HepG2 (cell line): ENCODE results near the gene ANKRD65. TPM values are rescaled to one million over a fixed set of nuclear protein-coding genes. Genes with fewer than 3 reads are reported as not detected.

Source experiments
- E2F1 ChIP-seq: sonication (generic); formaldehyde crosslinking; IDR thresholded peaks from 2 replicates; pipeline ENCODE4 v1.5.0; 2020; ENCODE audit warnings: missing genetic modification reagents
- HNRNPL ChIP-seq: fragments of 200-400 bp; formaldehyde crosslinking; IDR thresholded peaks from 2 replicates; pipeline ENCODE4 v1.6.1; 2017; ENCODE audit warnings: mild to moderate bottlenecking, low read depth, low read length
- HNRNPLL ChIP-seq: fragments of 200-400 bp; formaldehyde crosslinking; IDR thresholded peaks from 2 replicates; pipeline ENCODE4 v1.6.1; 2017; ENCODE audit warnings: mild to moderate bottlenecking, low read depth, low read length; ENCODE audit not compliant: poor library complexity, severe bottlenecking
- MYNN ChIP-seq: sonication (generic); formaldehyde crosslinking; IDR thresholded peaks from 2 replicates; pipeline ENCODE4 v1.4.0; 2020; ENCODE audit warnings: mild to moderate bottlenecking, low read depth, missing genetic modification reagents
- POLR2A ChIP-seq, 2 experiments: IDR thresholded peaks; 2 replicates each; pipeline ENCODE4 v1.6.1; 2011; ENCODE audit warnings: low read depth in 2 of 2, low read length in 2 of 2, mild to moderate bottlenecking in 1 of 2, moderate library complexity in 1 of 2; ENCODE audit not compliant: insufficient read depth in 1 of 2
- TEAD3 ChIP-seq: optimal IDR thresholded peaks from 2 replicates; pipeline ENCODE3; 2016; ENCODE audit warnings: borderline replicate concordance
- ZKSCAN8 ChIP-seq: IDR thresholded peaks from 2 replicates; pipeline ENCODE4 v1.6.1; 2016; ENCODE audit warnings: borderline replicate concordance, missing genetic modification reagents, missing compliant biosample characterization
- ZNF501 ChIP-seq: sonication (generic); formaldehyde crosslinking; IDR thresholded peaks from 2 replicates; pipeline ENCODE4 v1.5.1; 2020; ENCODE audit warnings: mild to moderate bottlenecking, moderate library complexity, missing genetic modification reagents
- ZNF639 ChIP-seq: conservative IDR thresholded peaks from 2 replicates; pipeline ENCODE4 v1.6.1; 2018; ENCODE audit warnings: missing genetic modification reagents
- ZNF678 ChIP-seq: sonication (generic); formaldehyde crosslinking; IDR thresholded peaks from 2 replicates; pipeline ENCODE4 v1.4.0; 2020; ENCODE audit warnings: mild to moderate bottlenecking, missing genetic modification reagents
- ZNF839 ChIP-seq: sonication (generic); formaldehyde crosslinking; IDR thresholded peaks from 2 replicates; pipeline ENCODE4 v1.4.0; 2020; ENCODE audit warnings: missing genetic modification reagents, mild to moderate bottlenecking, borderline replicate concordance
- ZNF883 ChIP-seq: sonication (generic); formaldehyde crosslinking; IDR thresholded peaks from 2 replicates; pipeline ENCODE4 v1.5.1; 2020; ENCODE audit warnings: mild to moderate bottlenecking, missing genetic modification reagents; ENCODE audit errors: not compliant biosample characterization
- polyA plus RNA-seq, 8 experiments: library from polyadenylated mRNA; depleted of rRNA in 3 of 8; stranded (reverse) in 7 of 8; unstranded in 1 of 8; fragments of >200 nt; fragmentation: Illumina TruSeq in 4 of 8; extraction: Trizol in 4 of 8; gene quantifications; 2 replicates each; pipeline versions ENCODE4 v1.2.1 to v1.2.3, GENCODE V29; 2011 to 2016; ENCODE audit warnings: low read depth in 4 of 8, missing spikeins in 1 of 8, mixed read lengths in 1 of 8; ENCODE audit not compliant: insufficient read depth in 1 of 8
- total RNA-seq, 5 experiments: library from RNA; depleted of rRNA; stranded (reverse); fragments of >200 nt; fragmentation: Illumina TruSeq; extraction: Trizol; gene quantifications; 2 replicates each; pipeline ENCODE4 v1.2.3, GENCODE V29; 2016; ENCODE audit warnings: low read depth in 1 of 5
- TF ChIP-seq, protein P1 (sequence below): sonication (generic); formaldehyde crosslinking; IDR thresholded peaks from 2 replicates; pipeline ENCODE4 v1.8.0; 2023; ENCODE audit warnings: mild to moderate bottlenecking, missing genetic modification reagents
- TF ChIP-seq, protein P2 (sequence below): sonication (generic); formaldehyde crosslinking; IDR thresholded peaks from 2 replicates; pipeline ENCODE4 v1.4.0; 2020; ENCODE audit warnings: missing genetic modification reagents, borderline replicate concordance

The ANKRD65 gene
- total and polyA plus RNA-seq, 2 of the 13 experiments (the other 11 are each of a cell fraction or from before 2014, with no cell fraction given), result 12.1 to 30.1 TPM

- TF ChIP-seq ZNF678 (CRISPR knock-in tag) (no peak), ZKSCAN8 (peak; percentile 84; the same call in 1 of the 2 replicates), HNRNPL (peak; percentile 90), E2F1 (CRISPR knock-in tag) (no peak), TEAD3 (CRISPR knock-in tag) (peak; percentile 66), HNRNPLL (peak; percentile 43), ZNF883 (CRISPR knock-in tag) (peak; percentile 80), ZNF839 (peak; percentile 55; the same call in 1 of the 2 replicates), ZNF639 (CRISPR knock-in tag) (0 out of 2 replicates have a peak, but pooled peaks have one; percentile 68), ZNF501 (CRISPR knock-in tag) (no peak; the same call in 1 of the 2 replicates), POLR2A (IDR thresholded peaks at IDR 0.05; ENCODE audit: insufficient read depth in 1 of 2, low read depth in 2 of 2, low read length in 2 of 2) (peak in 1 of 2 experiments; percentile 64; a peak in 1 of 4 replicates), MYNN (peak; percentile 75; the same call in 1 of the 2 replicates)
- TF ChIP-seq, protein P1, sequence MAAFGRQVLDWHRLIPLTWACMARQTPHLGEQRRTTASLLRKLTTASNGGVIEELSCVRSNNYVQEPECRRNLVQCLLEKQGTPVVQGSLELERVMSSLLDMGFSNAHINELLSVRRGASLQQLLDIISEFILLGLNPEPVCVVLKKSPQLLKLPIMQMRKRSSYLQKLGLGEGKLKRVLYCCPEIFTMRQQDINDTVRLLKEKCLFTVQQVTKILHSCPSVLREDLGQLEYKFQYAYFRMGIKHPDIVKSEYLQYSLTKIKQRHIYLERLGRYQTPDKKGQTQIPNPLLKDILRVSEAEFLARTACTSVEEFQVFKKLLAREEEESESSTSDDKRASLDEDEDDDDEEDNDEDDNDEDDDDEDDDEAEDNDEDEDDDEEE (CRISPR knock-in tag), result 0 out of 2 replicates have a peak, but pooled peaks have one; percentile 1
- TF ChIP-seq, protein P2, sequence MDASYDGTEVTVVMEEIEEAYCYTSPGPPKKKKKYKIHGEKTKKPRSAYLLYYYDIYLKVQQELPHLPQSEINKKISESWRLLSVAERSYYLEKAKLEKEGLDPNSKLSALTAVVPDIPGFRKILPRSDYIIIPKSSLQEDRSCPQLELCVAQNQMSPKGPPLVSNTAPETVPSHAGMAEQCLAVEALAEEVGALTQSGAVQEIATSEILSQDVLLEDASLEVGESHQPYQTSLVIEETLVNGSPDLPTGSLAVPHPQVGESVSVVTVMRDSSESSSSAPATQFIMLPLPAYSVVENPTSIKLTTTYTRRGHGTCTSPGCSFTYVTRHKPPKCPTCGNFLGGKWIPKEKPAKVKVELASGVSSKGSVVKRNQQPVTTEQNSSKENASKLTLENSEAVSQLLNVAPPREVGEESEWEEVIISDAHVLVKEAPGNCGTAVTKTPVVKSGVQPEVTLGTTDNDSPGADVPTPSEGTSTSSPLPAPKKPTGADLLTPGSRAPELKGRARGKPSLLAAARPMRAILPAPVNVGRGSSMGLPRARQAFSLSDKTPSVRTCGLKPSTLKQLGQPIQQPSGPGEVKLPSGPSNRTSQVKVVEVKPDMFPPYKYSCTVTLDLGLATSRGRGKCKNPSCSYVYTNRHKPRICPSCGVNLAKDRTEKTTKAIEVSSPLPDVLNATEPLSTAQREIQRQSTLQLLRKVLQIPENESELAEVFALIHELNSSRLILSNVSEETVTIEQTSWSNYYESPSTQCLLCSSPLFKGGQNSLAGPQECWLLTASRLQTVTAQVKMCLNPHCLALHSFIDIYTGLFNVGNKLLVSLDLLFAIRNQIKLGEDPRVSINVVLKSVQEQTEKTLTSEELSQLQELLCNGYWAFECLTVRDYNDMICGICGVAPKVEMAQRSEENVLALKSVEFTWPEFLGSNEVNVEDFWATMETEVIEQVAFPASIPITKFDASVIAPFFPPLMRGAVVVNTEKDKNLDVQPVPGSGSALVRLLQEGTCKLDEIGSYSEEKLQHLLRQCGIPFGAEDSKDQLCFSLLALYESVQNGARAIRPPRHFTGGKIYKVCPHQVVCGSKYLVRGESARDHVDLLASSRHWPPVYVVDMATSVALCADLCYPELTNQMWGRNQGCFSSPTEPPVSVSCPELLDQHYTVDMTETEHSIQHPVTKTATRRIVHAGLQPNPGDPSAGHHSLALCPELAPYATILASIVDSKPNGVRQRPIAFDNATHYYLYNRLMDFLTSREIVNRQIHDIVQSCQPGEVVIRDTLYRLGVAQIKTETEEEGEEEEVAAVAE (CRISPR knock-in tag), result peak; percentile 48; the same call in 1 of the 2 replicates
These were observed 10.8 kb upstream of the ANKRD65 start (continued) for GRCh38 chr1:1431845-1432273.
